ENCODE results near the gene NFE2.
"Not testable (repeated sequence)": the region's sequence is repeated elsewhere in the genome, so short reads cannot be mapped to it uniquely, and the experiment has no call there.

Gene NFE2

GRCh38 chr12:54300732-54301427, at the start of gene NFE2:
TSS of gene NFE2 (minus strand) at chr12:54301015. CDS start at chr12:54295248, 5,767 bp downstream.
- DNase-seq (ENCODE audit: low read depth in 2 of 2), result no peak

DNA sequence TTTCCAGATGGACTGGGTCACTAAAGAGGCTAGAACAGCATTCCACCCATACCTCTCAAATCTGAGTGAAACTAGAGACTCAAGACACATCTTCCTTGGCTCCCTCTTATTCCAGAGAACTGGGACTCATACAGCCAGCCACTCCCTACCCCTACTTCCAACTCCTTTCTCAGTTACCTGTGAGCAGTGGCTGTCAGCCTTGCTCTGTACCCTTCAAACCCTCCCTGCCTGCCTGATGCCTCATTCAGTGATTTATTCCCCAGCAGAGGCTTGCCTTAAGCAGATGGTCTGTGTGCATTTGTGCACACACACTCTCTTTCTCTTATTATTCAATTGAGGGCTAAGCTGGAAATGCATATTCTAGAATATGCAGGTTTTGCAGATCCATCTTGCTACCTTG, 48.9 kb upstream of the NFE2 start:
- no peak for DNase-seq (ENCODE audit: low read depth in 2 of 2)

- DNase-seq (ENCODE audit: low read depth in 2 of 2), result no peak
Measured at GRCh38 chr12:54349036-54349435, 48.2 kb upstream of the NFE2 start.

- DNase-seq (ENCODE audit: low read depth in 2 of 2), result no peak
Measured at GRCh38 chr12:54341378-54342300, 40.8 kb upstream of the NFE2 start.

- no peak for DNase-seq (ENCODE audit: low read depth in 2 of 2)
Measured at GRCh38 chr12:54340846-54341245, 40.0 kb upstream of the NFE2 start.

- DNase-seq (ENCODE audit: low read depth in 2 of 2), result peak in 1 of 2 experiments; percentile 50
Measured at GRCh38 chr12:54338698-54339296, 38.0 kb upstream of the NFE2 start.

DNA sequence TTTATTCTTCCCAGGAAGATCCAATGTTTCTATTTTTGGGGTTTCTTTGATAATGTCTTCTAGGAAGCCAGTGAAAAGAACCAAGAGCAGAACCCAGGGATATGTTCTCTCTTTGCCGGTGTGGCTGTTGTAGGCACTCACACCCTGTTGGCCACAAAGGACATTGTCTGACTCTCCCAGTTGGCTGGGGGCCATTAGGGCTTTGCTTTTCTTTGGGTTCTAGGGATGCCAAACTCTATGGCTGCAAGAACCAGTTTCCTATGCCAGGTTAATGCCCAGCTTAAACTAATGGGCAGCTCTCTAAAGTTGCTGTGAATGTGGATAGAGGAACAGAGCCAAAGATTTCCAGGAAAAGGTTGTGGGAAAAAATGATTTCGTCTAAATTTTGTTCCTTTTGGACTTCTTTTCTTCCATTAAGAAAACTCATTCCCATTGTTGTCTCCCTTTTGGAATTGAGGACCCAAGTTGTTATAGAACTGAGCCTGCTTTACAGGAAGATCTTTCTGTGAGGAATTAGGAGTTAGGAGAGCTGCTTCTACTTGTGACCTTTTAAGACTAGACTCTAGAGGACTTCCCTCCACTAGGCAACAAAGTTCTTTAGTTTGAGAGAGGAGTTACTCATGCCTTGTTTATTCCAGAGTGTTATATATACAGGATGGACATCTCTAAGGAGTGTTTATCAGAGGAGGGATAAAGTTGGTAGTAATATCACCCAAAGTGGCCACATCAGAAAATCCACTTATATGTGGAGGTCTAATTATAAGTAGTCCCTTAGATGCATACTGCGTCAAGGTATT, 37.2 kb upstream of the NFE2 start:
- DNase-seq (ENCODE audit: low read depth in 2 of 2), result no peak

DNA sequence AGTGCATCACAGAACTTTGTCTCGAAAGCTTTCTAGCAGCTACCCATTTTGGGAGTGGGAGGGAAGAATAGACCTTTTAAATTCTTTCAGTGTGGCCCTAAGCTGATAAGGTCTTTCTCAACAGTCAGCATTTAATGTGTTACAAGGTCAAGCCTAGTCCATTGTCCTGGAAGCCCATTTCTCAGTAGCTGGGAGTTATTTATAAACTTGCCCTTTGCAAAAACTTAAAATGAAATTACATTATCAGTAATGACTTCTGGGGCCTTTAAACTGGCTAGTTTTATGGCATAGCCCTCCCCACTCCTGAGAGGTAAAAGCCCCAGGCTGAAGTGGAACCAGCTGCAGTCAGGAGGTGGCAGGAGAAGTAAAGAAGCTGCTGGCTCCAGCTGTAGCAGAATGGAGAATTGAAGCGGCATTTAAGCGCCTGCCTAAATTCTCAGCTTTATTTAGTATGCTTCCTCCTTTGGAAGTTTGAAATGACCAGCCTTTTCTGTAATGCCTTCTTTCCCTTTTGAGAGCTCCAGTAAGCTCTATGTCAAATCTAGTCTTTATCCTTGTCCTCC, 36.5 kb upstream of the NFE2 start:
- no peak for DNase-seq (ENCODE audit: low read depth in 2 of 2)

- no peak for DNase-seq (ENCODE audit: low read depth in 2 of 2)
Measured at GRCh38 chr12:54333420-54334034, 32.7 kb upstream of the NFE2 start.

- DNase-seq (ENCODE audit: low read depth in 2 of 2), result no peak
Measured at GRCh38 chr12:54331461-54331860, 30.6 kb upstream of the NFE2 start.

DNA sequence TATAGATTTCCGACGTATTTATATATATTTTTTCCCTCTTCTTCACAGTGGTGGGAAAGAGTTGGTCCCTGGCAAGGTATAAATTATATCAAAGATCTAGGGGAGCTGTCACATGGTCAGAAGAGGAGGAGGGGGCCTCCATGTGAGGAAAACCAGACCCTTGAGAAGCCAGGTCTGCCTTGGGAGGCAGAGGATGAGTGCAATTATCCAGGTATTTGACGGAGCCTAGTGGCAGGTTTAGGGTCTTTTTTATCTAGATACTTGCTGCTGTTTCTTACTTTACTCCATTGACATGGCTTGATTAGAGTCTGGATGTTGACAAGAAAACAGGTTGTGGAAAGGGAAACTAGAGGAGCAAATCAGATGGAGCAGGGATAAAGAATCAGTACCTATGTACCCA, 29.6 kb upstream of the NFE2 start:
- no peak for DNase-seq (ENCODE audit: low read depth in 2 of 2)

- DNase-seq (ENCODE audit: low read depth in 2 of 2), result no peak
Measured at GRCh38 chr12:54329759-54330158, 28.9 kb upstream of the NFE2 start.

DNA sequence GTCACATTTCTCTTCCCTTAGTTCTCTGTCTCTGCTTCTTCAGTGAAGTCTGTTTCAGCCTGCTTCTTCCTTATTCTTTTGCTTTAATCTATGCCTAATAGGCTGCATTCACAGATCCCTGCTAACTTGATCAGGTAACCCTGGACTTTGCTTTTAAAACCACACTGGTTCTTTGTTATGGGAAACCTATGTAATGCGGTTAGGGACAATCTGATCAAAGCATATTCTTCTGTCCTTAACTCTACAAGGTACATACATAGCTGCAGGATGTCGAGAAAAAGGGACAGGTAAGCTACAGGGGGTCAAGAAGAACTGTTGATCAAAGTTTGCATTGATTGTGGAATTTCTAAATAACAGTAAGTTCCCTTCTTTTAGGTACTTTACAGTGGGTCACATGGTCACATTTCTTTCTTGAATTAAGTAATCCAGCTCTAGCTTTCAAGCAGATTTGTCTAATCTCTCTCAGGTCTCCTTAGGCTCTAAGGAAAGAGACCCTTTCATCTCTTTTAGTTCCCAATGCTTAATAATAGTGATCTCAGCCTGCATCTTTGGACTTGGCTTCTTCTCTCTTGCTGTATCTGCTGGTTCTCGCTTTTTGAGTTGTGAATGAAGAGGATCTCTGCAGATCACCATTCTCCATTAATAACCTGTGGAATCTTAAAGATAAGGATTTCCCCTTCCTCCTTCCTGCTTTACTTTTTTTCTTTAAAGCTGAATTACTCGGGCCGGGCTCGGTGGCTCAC, 28.0 kb upstream of the NFE2 start:
- DNase-seq (ENCODE audit: low read depth in 2 of 2), result no peak

DNA sequence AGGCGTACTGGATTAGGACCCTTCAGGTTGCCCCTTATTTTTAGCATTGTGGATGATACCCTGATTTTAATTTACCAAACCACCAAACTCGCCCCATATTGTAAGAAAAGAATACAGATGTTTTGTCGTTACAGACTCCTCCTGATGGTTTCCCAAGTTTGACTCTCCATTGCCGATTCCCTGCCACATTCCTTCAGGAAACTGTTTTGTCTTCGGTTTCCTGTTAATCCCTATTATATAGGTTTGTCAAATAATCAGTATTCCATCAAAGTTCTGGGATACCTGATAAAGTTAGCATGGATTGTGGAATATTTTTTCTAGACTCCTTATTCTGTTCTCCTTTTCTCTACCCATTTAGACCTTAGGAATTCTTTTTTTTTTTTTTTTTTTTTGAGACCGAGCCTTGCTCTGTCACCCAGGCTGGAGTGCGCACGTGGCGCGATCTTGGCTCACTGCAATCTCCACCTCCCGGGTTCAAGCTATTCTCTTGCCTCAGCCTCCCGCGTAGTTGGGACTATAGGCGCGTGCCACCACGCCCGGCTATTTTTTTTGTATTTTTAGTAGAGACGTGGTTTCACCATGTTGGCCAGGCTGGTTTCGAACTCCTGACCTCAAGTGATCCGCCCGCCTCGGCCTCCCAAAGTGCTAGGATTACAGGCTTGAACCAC, 24.8 kb upstream of the NFE2 start:
- DNase-seq (ENCODE audit: low read depth in 2 of 2), result not testable (repeated sequence)

GRCh38 chr12:54324617-54325441, 24.0 kb upstream of the NFE2 start, which contains the start of gene COPZ1:
TSS of gene COPZ1 (plus strand) at chr12:54325131. CDS start at chr12:54325164, 33 bp downstream.
- peak; percentile 100 for DNase-seq (ENCODE audit: low read depth in 2 of 2)

GRCh38 chr12:54321363-54321762, 20.5 kb upstream of the NFE2 start:
- no peak for DNase-seq (ENCODE audit: low read depth in 2 of 2)

GRCh38 chr12:54312309-54312708, 11.5 kb upstream of the NFE2 start:
- not testable (repeated sequence) for DNase-seq (ENCODE audit: low read depth in 2 of 2)

DNA sequence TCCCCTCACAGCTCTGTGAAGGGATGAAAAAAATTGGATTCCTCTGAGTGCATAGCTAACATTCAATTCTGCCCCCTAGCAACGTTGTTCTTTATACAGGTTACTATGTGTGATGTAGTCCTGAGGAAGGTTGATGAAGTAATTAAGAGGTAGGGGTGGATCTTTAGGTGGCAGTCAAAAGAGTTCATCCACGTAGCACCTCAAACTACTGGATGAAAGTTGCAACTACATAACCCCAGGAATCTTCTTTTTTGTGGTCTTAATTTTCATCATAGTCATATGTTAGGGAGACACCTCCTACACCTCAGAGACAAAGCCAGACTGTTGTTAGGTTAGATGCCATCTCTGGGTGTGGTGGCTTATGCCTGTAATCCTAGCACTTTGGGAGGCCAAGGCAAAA, 10.2 kb upstream of the NFE2 start:
- DNase-seq (ENCODE audit: low read depth in 2 of 2), result no peak

Measured in fibroblast of skin of left biceps (primary cell).